Esophagus muscularis mucosa (tissue), 4 donors: Measurements from ENCODE around the gene RBPJ. TPM values are rescaled to one million over a fixed set of nuclear protein-coding genes. Genes with fewer than 3 reads are reported as not detected.

Experiments
- DNase-seq: peaks from one replicate; pipeline ENCODE4 v3.0.0-alpha.2; 2017; ENCODE audit errors: extremely low spot score
- H3K27ac ChIP-seq, 4 donors: fragments of 200-600 bp; sonication (generic); replicated peaks in 1 of 4; 1 replicate in 3 of 4; 2 replicates in 1 of 4; pipeline ENCODE4 v1.5.1; 2016 to 2019; ENCODE audit warnings: mild to moderate bottlenecking in 1 of 4
- H3K27me3 ChIP-seq, 4 donors: fragments of 200-600 bp; sonication (generic); one replicate each; pipeline versions ENCODE4 v1.5.1 to v1.6.0; 2016 to 2019
- H3K36me3 ChIP-seq, 4 donors: fragments of 200-600 bp; sonication (generic); one replicate each; pipeline ENCODE4 v1.5.1; 2016 to 2019
- H3K4me1 ChIP-seq, 4 donors: fragments of 200-600 bp; sonication (generic); one replicate each; pipeline ENCODE4 v1.5.1; 2016 to 2019
- H3K4me3 ChIP-seq, 4 donors: fragments of 200-600 bp; sonication (generic); 1 replicate in 2 of 4; 2 replicates in 2 of 4; pipeline ENCODE4 v1.5.1; 2016 to 2019; ENCODE audit warnings: mild to moderate bottlenecking in 4 of 4, moderate library complexity in 1 of 4
- H3K9me3 ChIP-seq, 4 donors: fragments of 200-600 bp; sonication (generic); 1 replicate in 3 of 4; 2 replicates in 1 of 4; pipeline ENCODE4 v1.5.1; 2016 to 2019
- CTCF ChIP-seq, 3 experiments: fragments of 200-600 bp in 2 of 3; fragments of 450-650 bp in 1 of 3; sonication (generic) in 2 of 3; IDR thresholded peaks; one replicate each; pipeline ENCODE4 v1.5.1; 2017 to 2019; ENCODE audit warnings: antibody characterized with exemption in 3 of 3, mild to moderate bottlenecking in 2 of 3, moderate library complexity in 1 of 3
- EP300 ChIP-seq: sonication (generic); formaldehyde crosslinking; IDR thresholded peaks from one replicate; pipeline ENCODE4 v1.6.1; 2017; ENCODE audit warnings: antibody characterized with exemption
- POLR2A ChIP-seq: fragments of 450-650 bp; IDR thresholded peaks from one replicate; pipeline ENCODE4 v1.6.1; 2017; ENCODE audit warnings: antibody characterized with exemption, moderate library complexity, mild to moderate bottlenecking, low read depth
- POLR2AphosphoS5 ChIP-seq, 2 donors: sonication (generic); formaldehyde crosslinking; IDR thresholded peaks; one replicate each; pipeline ENCODE4 v1.6.1; 2017; ENCODE audit warnings: antibody characterized with exemption in 2 of 2
- WGBS: methylation state at CpG from one replicate; pipeline ENCODE4 v1.1.5; 2018; 5-methylcytosine and 5-hydroxymethylcytosine counted together
- intact Hi-C: fragments of 100-400 bp; cut with DNase I; formaldehyde crosslinking; loops from one replicate; pipeline ENCODE4 v1.15.1; 2023
- total RNA-seq, 4 donors: library from RNA; depleted of rRNA; stranded (reverse); fragments of >200 nt; gene quantifications; one replicate each; pipeline versions ENCODE4 v1.1.0 to v1.2.1, GENCODE V29; 2016

RBPJ gene
- total RNA-seq, 4 donors from 2014 or later = 49.7 to 75.2 (median 60.8) TPM

GRCh38 chr4:26467724-26468123 is 146.9 kb downstream of the RBPJ start:
- peaks cover 0 to 10% (median 0%) of the 10 kb centered on the region in 4 donors for H3K27me3 ChIP-seq
- H3K9me3 ChIP-seq = peaks cover 0 to 6% (median 0%) of the 10 kb centered on the region in 4 donors
- intact Hi-C loops = no loop called here
- no peak overlapping the region for H3K27ac ChIP-seq
- TF ChIP-seq POLR2A (no peak), EP300 (no peak), CTCF (IDR thresholded peaks at IDR 0.05) (no peak), POLR2AphosphoS5 (IDR thresholded peaks at IDR 0.05) (no peak)
- peaks cover 0 to 13% (median 7%) of the 10 kb centered on the region in 4 donors for H3K4me1 ChIP-seq
- no peak for DNase-seq
- no peak overlapping the region for H3K4me3 ChIP-seq
- 92% methylated on average over 1 of the region's 1 CpG for WGBS
- no peaks in the 10 kb centered on the region for H3K36me3 ChIP-seq

GRCh38 chr4:26468283-26468949 is 147.6 kb downstream of the RBPJ start:
- Histone ChIP-seq H3K27me3 (peaks cover 0 to 10% (median 0%) of the 10 kb centered on the region in 4 donors), H3K27ac (no peak overlapping the region), H3K36me3 (no peaks in the 10 kb centered on the region), H3K4me3 (no peak overlapping the region), H3K9me3 (peaks cover 0 to 3% (median 0%) of the 10 kb centered on the region in 4 donors), H3K4me1 (peaks cover 0 to 6% (median under 1%) of the 10 kb centered on the region in 4 donors)
- TF ChIP-seq CTCF (IDR thresholded peaks at IDR 0.05) (no peak), EP300 (no peak), POLR2AphosphoS5 (IDR thresholded peaks at IDR 0.05) (no peak), POLR2A (no peak)
- WGBS = 91% methylated on average over 9 of the region's 9 CpGs
- DNase-seq = no peak
- intact Hi-C loops = no loop called here

- 72% methylated on average over 4 of the region's 4 CpGs for WGBS
- DNase-seq = no peak
- Histone ChIP-seq H3K9me3 (no peaks in the 10 kb centered on the region), H3K27ac (no peak overlapping the region), H3K4me1 (peaks cover 0 to under 1% (median 0%) of the 10 kb centered on the region in 4 donors), H3K36me3 (no peaks in the 10 kb centered on the region), H3K27me3 (peaks cover 0 to 10% (median 0%) of the 10 kb centered on the region in 4 donors), H3K4me3 (no peak overlapping the region)
- TF ChIP-seq CTCF (IDR thresholded peaks at IDR 0.05) (no peak), POLR2A (no peak), POLR2AphosphoS5 (IDR thresholded peaks at IDR 0.05) (no peak), EP300 (no peak)
- intact Hi-C loops = no loop called here
These were observed 148.2 kb downstream of the RBPJ start for GRCh38 chr4:26468977-26469376.

GRCh38 chr4:26471890-26472289 is 151.1 kb downstream of the RBPJ start:
- Histone ChIP-seq H3K4me3 (no peak overlapping the region), H3K4me1 (no peaks in the 10 kb centered on the region), H3K27ac (no peak overlapping the region), H3K27me3 (peaks cover 0 to 5% (median 0%) of the 10 kb centered on the region in 4 donors), H3K36me3 (no peaks in the 10 kb centered on the region), H3K9me3 (no peaks in the 10 kb centered on the region)
- DNase-seq = no peak
- intact Hi-C loops = no loop called here
- 75% methylated on average over 1 of the region's 1 CpG for WGBS
- no peak for TF ChIP-seq POLR2A
- no peak for TF ChIP-seq POLR2AphosphoS5 (IDR thresholded peaks at IDR 0.05)
- TF ChIP-seq CTCF (IDR thresholded peaks at IDR 0.05) = no peak
- no peak for TF ChIP-seq EP300
